Fibroblast of skin of back (primary cell): ENCODE measurements around the gene MGLL.
A peak's percentile ranks its signal among the peaks of the same experiment; 100 is the strongest.

Experiments
- DNase-seq: peaks from one replicate; pipeline ENCODE4 v3.0.0-alpha.2; 2013

Gene MGLL

GRCh38 chr3:127772273-127772672, 50.0 kb downstream of the MGLL start:
- DNase-seq = peak; percentile 25

- DNase-seq = no peak
Observed at GRCh38 chr3:127771746-127772145, 50.6 kb downstream of the MGLL start.

GRCh38 chr3:127770671-127771355, 51.5 kb downstream of the MGLL start:
- DNase-seq = no peak

GRCh38 chr3:127769284-127770081, 52.8 kb downstream of the MGLL start:
- DNase-seq = no peak

- DNase-seq = peak; percentile 99
Observed at GRCh38 chr3:127768346-127769008, 53.8 kb downstream of the MGLL start.

- DNase-seq = no peak
Observed at GRCh38 chr3:127767126-127767525, 55.2 kb downstream of the MGLL start.

- DNase-seq = no peak
Observed at GRCh38 chr3:127765735-127766134, 56.6 kb downstream of the MGLL start.

- DNase-seq = peak; percentile 87
Observed at GRCh38 chr3:127764841-127765362, 57.4 kb downstream of the MGLL start.

GRCh38 chr3:127764301-127764700, 58.0 kb downstream of the MGLL start:
- DNase-seq = no peak

- DNase-seq = no peak
Observed at GRCh38 chr3:127763816-127764215, 58.5 kb downstream of the MGLL start.

GRCh38 chr3:127763337-127763736, 59.0 kb downstream of the MGLL start:
- DNase-seq = no peak

GRCh38 chr3:127762787-127763105, 59.6 kb downstream of the MGLL start:
- DNase-seq = no peak

GRCh38 chr3:127762077-127762786, 60.1 kb downstream of the MGLL start:
- peak; percentile 59 for DNase-seq

GRCh38 chr3:127761441-127761801, 60.9 kb downstream of the MGLL start:
- no peak for DNase-seq

- DNase-seq = no peak
Observed at GRCh38 chr3:127760791-127761440, 61.4 kb downstream of the MGLL start.

GRCh38 chr3:127760361-127760760, 62.0 kb downstream of the MGLL start:
- DNase-seq = no peak

GRCh38 chr3:127759826-127760225, 62.5 kb downstream of the MGLL start:
- no peak for DNase-seq

- no peak for DNase-seq
Observed at GRCh38 chr3:127758013-127758412, 64.3 kb downstream of the MGLL start.

GRCh38 chr3:127755305-127755681, 67.0 kb downstream of the MGLL start:
- no peak for DNase-seq

GRCh38 chr3:127754411-127755304, 67.7 kb downstream of the MGLL start:
- no peak for DNase-seq

- DNase-seq = no peak
Observed at GRCh38 chr3:127753898-127754410, 68.4 kb downstream of the MGLL start.
